Subcutaneous adipose tissue (tissue), 4 donors: Measurements from ENCODE around the gene MARVELD1. TPM values are rescaled to one million over a fixed set of nuclear protein-coding genes. Genes with fewer than 3 reads are reported as not detected.

Source experiments
- total RNA-seq, 4 donors: library from RNA; depleted of rRNA; stranded (reverse); fragments of >200 nt; gene quantifications; one replicate each; pipeline ENCODE4 v1.1.0, GENCODE V29; 2016
- TF ChIP-seq, protein P1 (sequence below): fragments of 450-650 bp; IDR thresholded peaks from one replicate; pipeline ENCODE4 v1.5.1; 2016; ENCODE audit warnings: low read depth, mild to moderate bottlenecking, control low read depth, antibody characterized with exemption, moderate library complexity

Gene MARVELD1
- total RNA-seq, 4 donors from 2014 or later = 13.0 to 21.6 (median 20.8) TPM

DNA sequence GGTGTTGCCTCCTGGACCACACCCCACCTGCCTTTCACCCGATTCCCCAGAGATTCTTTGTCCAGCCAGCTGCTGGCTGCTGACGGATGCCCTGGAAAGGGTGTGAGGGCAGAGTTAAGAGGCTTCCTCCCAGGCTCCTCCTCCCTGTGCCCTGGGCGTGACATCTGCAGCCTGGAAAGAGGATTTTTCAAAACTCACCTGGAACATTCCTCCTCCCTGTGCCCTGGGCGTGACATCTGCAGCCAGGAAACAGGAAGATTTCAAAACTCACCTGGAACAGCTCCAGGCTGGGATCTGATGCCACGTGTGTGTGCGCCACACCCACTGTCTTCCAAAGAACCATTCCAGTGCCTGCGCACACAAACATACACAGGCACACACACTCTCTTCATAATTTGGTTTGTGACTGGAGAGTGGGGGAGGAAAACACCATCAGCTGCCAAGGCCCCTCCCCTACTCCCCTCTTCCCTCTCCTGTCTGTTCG is 5.2 kb downstream of the MARVELD1 start:
- TF ChIP-seq, protein P1, sequence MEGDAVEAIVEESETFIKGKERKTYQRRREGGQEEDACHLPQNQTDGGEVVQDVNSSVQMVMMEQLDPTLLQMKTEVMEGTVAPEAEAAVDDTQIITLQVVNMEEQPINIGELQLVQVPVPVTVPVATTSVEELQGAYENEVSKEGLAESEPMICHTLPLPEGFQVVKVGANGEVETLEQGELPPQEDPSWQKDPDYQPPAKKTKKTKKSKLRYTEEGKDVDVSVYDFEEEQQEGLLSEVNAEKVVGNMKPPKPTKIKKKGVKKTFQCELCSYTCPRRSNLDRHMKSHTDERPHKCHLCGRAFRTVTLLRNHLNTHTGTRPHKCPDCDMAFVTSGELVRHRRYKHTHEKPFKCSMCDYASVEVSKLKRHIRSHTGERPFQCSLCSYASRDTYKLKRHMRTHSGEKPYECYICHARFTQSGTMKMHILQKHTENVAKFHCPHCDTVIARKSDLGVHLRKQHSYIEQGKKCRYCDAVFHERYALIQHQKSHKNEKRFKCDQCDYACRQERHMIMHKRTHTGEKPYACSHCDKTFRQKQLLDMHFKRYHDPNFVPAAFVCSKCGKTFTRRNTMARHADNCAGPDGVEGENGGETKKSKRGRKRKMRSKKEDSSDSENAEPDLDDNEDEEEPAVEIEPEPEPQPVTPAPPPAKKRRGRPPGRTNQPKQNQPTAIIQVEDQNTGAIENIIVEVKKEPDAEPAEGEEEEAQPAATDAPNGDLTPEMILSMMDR = no peak

DNA sequence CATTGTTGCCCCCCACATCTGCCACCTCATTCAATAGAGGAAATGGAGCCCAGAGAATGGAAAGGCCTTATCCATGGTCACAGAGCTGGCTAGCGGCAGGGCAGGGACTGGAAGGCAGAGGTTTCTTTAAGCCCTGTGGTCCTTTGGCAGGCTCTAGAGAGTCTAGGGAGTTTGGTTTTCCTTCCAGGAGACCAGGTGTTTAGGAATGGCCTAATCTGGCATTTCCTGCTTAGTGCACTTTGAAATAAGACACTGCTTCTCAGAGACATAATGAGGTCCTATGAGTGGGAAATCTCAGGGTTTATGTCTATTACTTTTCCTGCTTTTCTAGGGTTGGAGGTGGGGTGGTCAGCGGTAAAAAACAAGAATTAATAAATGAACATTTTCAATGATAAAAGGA is 6.1 kb downstream of the MARVELD1 start:
- TF ChIP-seq, protein P1 = no peak

DNA sequence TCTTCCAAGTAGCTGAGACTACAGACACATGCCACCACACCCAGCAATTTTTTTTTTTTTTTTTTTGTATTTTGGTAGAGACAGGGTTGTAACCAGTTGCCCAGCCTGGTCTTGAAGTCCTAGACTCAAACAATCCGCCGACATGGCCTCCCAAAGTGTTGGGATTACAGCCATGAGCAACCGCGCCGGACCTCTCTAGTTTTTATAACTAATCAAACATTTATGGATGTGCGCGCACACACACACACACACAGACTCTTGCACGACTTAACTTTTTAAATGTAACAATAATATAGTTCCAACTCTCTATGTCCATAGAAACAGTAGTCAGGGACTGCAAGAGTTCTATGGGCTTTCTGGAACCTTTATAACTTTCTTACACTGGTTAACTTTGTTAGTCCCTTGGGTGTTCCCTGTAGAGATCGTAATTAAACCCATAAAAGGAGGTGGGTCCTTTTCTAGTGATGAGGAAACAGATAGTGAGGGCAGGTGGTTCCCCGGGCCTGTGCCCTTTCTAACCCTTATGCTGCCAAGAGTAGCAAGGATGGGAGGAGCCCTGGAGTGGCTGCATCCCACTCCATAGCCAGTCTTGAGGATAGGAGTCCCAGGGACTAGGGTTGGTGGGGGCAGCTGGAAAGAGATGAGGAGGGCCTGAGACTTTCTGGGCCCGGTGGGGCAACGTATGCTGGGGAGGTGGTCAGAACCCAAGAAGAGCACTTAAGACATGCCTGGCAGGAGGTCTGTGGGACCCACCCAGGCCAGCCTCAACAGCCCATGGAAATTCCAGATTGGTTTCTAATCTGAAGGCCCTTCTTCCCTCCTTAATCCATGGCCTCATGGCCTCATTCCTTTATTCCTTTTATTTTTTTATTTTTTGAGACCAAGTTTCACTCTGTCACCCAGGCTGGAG is 8.6 kb downstream of the MARVELD1 start:
- TF ChIP-seq, protein P1 = no peak

DNA sequence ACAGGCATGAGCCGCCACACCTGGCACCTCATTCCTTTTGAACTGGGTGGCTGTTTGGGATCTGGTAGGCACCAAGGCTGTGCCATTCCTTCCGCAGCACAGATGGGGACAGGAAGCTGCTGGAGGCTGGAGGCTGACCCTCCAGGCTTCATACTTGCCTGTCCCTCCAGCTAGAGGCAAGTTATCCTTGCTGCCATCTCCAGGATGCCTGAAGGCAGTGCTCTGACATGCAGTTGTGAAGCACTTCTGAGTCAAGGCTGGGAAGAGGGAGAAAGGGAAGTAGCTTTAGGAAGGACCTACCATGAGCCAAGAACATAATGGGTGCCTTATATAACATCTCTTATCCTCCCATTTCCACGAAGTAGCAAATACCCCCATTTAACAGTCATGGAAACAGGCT is 9.5 kb downstream of the MARVELD1 start:
- TF ChIP-seq, protein P1 = no peak

DNA sequence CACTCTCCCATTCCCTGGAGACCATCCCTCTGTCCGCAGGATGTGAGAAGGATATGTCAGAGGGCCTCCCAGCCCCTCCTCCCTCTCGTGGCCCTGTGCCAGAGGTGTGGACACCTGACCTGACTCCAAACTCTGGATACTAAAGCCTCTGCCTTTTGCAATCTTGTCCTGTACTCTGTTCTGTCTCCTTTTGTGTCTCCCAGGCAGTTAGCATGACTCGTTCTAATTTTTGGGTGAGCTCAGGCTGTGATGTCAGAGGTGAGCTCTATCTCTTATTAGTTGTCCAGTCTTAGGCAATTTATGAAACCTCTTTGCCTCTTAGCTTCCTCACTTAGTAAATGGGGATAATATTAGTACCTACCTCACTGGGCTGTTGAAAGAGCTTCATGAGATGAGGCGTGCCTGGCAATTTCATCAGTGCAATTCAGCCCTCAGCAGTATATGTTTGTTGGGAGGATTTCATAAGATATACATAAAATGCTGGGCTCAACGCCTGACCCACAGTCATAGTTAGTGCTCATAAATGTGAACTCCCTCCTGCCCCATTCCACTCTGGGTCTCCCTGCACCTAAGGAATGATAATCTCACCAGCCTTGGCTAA is 10.9 kb downstream of the MARVELD1 start:
- TF ChIP-seq, protein P1 = no peak

DNA sequence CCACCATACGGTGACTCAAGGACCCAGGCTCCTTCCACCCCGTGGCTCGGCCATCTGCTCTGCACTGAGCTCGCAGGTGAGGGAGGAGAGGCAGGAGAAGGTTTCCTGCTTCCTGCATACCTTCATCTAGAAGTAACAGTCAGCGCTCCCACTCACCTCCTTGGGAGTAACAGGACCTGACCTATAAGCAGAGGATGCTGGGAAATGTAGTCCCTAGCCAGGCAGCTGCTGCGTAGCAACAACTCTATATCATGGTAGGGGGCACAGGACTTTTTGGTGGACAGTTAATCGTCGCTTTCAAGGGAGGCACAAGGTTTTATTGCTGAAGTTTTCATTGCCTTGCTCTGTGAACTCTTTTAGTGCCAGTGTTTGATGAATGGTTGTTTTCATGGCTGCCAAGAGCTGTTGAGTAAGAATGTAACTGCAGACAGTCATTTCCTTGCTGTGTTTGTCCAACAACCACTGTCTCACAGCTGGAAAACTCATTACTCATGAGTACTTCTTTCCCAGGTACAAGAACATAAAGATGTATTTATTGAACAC is 13.2 kb downstream of the MARVELD1 start:
- TF ChIP-seq, protein P1 = no peak

DNA sequence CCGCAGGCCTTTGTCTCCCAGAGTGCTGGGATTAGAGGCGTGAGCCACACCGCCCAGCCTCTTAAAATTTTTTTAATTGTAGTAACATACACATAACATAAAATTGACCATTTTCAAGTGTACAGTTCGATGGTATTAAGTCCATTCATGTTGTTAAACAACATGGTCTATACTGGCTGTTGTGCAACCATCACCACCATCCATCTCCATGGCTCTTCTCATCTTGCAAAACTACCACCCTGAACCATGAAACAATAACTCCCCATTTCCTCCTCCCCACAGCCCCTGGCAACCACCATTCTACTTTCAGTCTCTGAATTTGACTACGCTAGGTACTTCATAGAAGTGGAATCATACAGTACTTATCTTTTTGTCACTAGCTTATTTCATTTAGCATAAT is 15.5 kb downstream of the MARVELD1 start:
- TF ChIP-seq, protein P1 = no peak
